HEK293 (cell line): Measurements from ENCODE around the gene CCER1.

Experiments used
- CTCF ChIA-PET: fragments of 350-600 bp; formaldehyde crosslinking; extraction: SDS; loops from one replicate; lab custom pipeline; 2021; ENCODE audit warnings: antibody characterized with exemption; lab: Yijun Ruan, JAX
- POLR2A ChIA-PET: fragments of 300-600 bp; formaldehyde crosslinking; extraction: SDS; loops from one replicate; lab custom pipeline; 2020; ENCODE audit warnings: antibody characterized with exemption, inconsistent platforms; lab: Yijun Ruan, JAX
- H3K27ac ChIP-seq: fragments of 200-500 bp; sonication (Bioruptor generic); 2 replicates; pipeline ENCODE4 v1.5.1; 2014; ENCODE audit warnings: low read depth, low read length, control low read depth, inconsistent platforms; ENCODE audit errors: extremely low read depth
- H3K36me3 ChIP-seq, 2 experiments: fragments of 200-500 bp in 1 of 2; sonication (Bioruptor generic) in 1 of 2; 1 replicate in 1 of 2; 2 replicates in 1 of 2; pipeline ENCODE4 v1.5.1; 2014 to 2017; ENCODE audit warnings: inconsistent platforms in 2 of 2, low read length in 2 of 2; ENCODE audit not compliant: control insufficient read depth in 2 of 2, insufficient read depth in 1 of 2
- H3K4me1 ChIP-seq: fragments of 200-500 bp; sonication (Bioruptor generic); 2 replicates; pipeline ENCODE4 v1.5.1; 2014; ENCODE audit warnings: mild to moderate bottlenecking, low read length, inconsistent platforms; ENCODE audit not compliant: control insufficient read depth, insufficient read depth
- H3K4me3 ChIP-seq: 2 replicates; pipeline ENCODE4 v1.5.1; 2011; ENCODE audit warnings: low read depth, mild to moderate bottlenecking, control low read depth, low read length, moderate library complexity
- H3K9me3 ChIP-seq: fragments of 200-500 bp; sonication (Bioruptor generic); 2 replicates; pipeline ENCODE4 v1.5.1; 2014; ENCODE audit warnings: low read depth, low read length, inconsistent platforms; ENCODE audit not compliant: control insufficient read depth, insufficient read depth
- FEZF1 ChIP-seq: fragments of 450-650 bp; formaldehyde crosslinking; IDR thresholded peaks from 2 replicates; pipeline ENCODE4 v1.5.1; 2016; ENCODE audit warnings: missing biosample characterization, missing genetic modification characterization
- MZF1 ChIP-seq: fragments of 450-650 bp; formaldehyde crosslinking; IDR thresholded peaks from 2 replicates; pipeline ENCODE4 v1.5.1; 2017; ENCODE audit warnings: missing biosample characterization, missing genetic modification characterization, borderline replicate concordance
- WT1 ChIP-seq: fragments of 450-650 bp; formaldehyde crosslinking; IDR thresholded peaks from 2 replicates; pipeline ENCODE4 v1.5.1; 2016; ENCODE audit warnings: missing biosample characterization, missing genetic modification characterization
- ZBTB17 ChIP-seq: fragments of 450-650 bp; formaldehyde crosslinking; IDR thresholded peaks from 2 replicates; pipeline ENCODE4 v1.5.1; 2016; ENCODE audit warnings: missing biosample characterization, missing genetic modification characterization
- ZBTB6 ChIP-seq: fragments of 450-650 bp; formaldehyde crosslinking; IDR thresholded peaks from 2 replicates; pipeline ENCODE4 v1.5.1; 2017; ENCODE audit warnings: missing biosample characterization, missing genetic modification characterization
- ZIC2 ChIP-seq: fragments of 450-650 bp; formaldehyde crosslinking; IDR thresholded peaks from 2 replicates; pipeline ENCODE4 v1.5.1; 2016; ENCODE audit warnings: missing biosample characterization, missing genetic modification characterization
- ZNF132 ChIP-seq: fragments of 450-650 bp; formaldehyde crosslinking; IDR thresholded peaks from 2 replicates; pipeline ENCODE4 v1.5.1; 2017; ENCODE audit warnings: missing biosample characterization, missing genetic modification characterization, borderline replicate concordance
- ZNF202 ChIP-seq: fragments of 450-650 bp; formaldehyde crosslinking; IDR thresholded peaks from 2 replicates; pipeline ENCODE4 v1.5.1; 2016; ENCODE audit warnings: missing biosample characterization, missing genetic modification characterization, borderline replicate concordance
- ZNF214 ChIP-seq: fragments of 450-650 bp; formaldehyde crosslinking; IDR thresholded peaks from 2 replicates; pipeline ENCODE4 v1.5.1; 2017; ENCODE audit warnings: missing biosample characterization, mild to moderate bottlenecking, missing genetic modification characterization, borderline replicate concordance
- ZNF248 ChIP-seq: fragments of 450-650 bp; formaldehyde crosslinking; IDR thresholded peaks from 2 replicates; pipeline ENCODE4 v1.5.1; 2017; ENCODE audit warnings: missing biosample characterization, missing genetic modification characterization
- ZNF610 ChIP-seq: fragments of 450-650 bp; formaldehyde crosslinking; IDR thresholded peaks from 2 replicates; pipeline ENCODE4 v1.5.1; 2016; ENCODE audit warnings: missing biosample characterization, missing genetic modification characterization, borderline replicate concordance
- ZNF626 ChIP-seq: fragments of 450-650 bp; sonication (Bioruptor Pico); formaldehyde crosslinking; IDR thresholded peaks from 2 replicates; pipeline ENCODE4 v1.5.1; 2018; ENCODE audit warnings: missing biosample characterization, missing genetic modification characterization, inconsistent platforms
- ZNF658 ChIP-seq: fragments of 450-650 bp; formaldehyde crosslinking; IDR thresholded peaks from 2 replicates; pipeline ENCODE4; 2016; ENCODE audit warnings: missing biosample characterization, missing genetic modification characterization
- ZNF670 ChIP-seq: fragments of 450-650 bp; formaldehyde crosslinking; IDR thresholded peaks from 2 replicates; pipeline ENCODE4 v1.5.1; 2016; ENCODE audit warnings: missing biosample characterization, missing genetic modification characterization, low read depth
- ZNF76 ChIP-seq: fragments of 450-650 bp; formaldehyde crosslinking; IDR thresholded peaks from 2 replicates; pipeline ENCODE4; 2016; ENCODE audit warnings: low read depth, missing biosample characterization, missing genetic modification characterization, borderline replicate concordance
- ZNF777 ChIP-seq: fragments of 450-650 bp; formaldehyde crosslinking; IDR thresholded peaks from 2 replicates; pipeline ENCODE4 v1.5.1; 2017; ENCODE audit warnings: missing biosample characterization, missing genetic modification characterization, borderline replicate concordance
- ZNF791 ChIP-seq: fragments of 450-650 bp; formaldehyde crosslinking; IDR thresholded peaks from 2 replicates; pipeline ENCODE4 v1.5.1; 2016; ENCODE audit warnings: missing biosample characterization, missing genetic modification characterization
- TF ChIP-seq, protein P1 (sequence below): fragments of 450-650 bp; formaldehyde crosslinking; IDR thresholded peaks from 2 replicates; pipeline ENCODE4 v1.5.1; 2016; ENCODE audit warnings: missing biosample characterization, missing genetic modification characterization

Gene CCER1

DNA sequence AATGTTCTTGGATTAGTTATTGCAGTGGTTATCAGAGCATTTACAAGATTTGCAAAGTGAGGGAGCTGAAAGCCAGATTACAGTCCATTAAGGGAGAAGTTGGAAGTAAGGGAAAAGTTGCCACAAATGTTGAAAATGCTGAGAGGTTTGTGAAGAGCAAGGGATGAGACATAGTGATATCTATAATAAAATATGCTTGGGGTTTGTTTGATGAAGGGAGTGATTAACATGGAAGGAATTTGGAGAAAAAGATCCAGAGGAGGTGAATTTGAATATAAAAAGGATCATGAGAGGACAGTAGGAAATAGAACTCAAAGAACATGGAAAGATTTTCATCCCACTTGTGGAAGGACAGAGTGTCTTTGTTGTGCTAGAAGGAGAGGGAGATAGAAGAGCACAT lies 19.3 kb upstream of the CCER1 start:
- Histone ChIP-seq H3K4me1 (no peaks in the 10 kb centered on the region), H3K4me3 (no peak overlapping the region), H3K9me3 (no peaks in the 10 kb centered on the region), H3K27ac (no peak overlapping the region), H3K36me3 (no peaks in the 10 kb centered on the region)
- TF ChIP-seq ZBTB6, result no peak
- TF ChIP-seq, protein P1, sequence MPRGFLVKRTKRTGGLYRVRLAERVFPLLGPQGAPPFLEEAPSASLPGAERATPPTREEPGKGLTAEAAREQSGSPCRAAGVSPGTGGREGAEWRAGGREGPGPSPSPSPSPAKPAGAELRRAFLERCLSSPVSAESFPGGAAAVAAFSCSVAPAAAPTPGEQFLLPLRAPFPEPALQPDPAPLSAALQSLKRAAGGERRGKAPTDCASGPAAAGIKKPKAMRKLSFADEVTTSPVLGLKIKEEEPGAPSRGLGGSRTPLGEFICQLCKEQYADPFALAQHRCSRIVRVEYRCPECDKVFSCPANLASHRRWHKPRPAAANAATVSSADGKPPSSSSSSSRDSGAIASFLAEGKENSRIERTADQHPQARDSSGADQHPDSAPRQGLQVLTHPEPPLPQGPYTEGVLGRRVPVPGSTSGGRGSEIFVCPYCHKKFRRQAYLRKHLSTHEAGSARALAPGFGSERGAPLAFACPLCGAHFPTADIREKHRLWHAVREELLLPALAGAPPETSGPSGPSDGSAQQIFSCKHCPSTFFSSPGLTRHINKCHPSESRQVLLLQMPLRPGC (tag by site-specific recombination), result no peak
- no peak for TF ChIP-seq ZNF132
- TF ChIP-seq ZNF658, result no peak
- TF ChIP-seq ZNF76 (tag by site-specific recombination), result no peak
- ChIA-PET POLR2A (no interaction called here), CTCF (interaction anchor here (0.8 to 2.3 kb wide), 2 partner anchors 28 to 33 kb away, joined by 3 to 9 read pairs; no protein-coding TSS in a partner anchor)

DNA sequence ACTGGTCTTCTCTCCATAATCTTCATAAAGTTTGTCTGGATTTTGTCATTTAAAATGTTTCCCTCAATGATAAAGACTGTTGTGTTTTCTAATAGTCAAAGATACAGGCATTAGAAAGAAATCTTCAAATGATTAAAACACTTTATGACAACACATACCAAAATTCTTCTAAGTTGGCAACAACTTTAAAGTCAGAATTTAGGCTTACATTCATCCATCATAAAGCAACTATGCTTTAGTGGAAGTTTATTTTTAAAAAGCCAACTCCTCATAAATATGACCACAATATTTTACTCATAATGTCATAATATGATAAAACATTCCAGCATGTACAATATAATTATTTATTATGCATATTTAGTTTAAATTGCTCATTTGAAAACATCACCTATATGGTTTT lies 17.2 kb upstream of the CCER1 start:
- H3K36me3 ChIP-seq, result no peaks in the 10 kb centered on the region
- TF ChIP-seq ZNF610, result no peak
- POLR2A ChIA-PET, result no interaction called here
- no peak overlapping the region for H3K27ac ChIP-seq
- CTCF ChIA-PET, result no interaction called here
- no peaks in the 10 kb centered on the region for H3K4me1 ChIP-seq
- no peaks in the 10 kb centered on the region for H3K9me3 ChIP-seq
- H3K4me3 ChIP-seq, result no peak overlapping the region

DNA sequence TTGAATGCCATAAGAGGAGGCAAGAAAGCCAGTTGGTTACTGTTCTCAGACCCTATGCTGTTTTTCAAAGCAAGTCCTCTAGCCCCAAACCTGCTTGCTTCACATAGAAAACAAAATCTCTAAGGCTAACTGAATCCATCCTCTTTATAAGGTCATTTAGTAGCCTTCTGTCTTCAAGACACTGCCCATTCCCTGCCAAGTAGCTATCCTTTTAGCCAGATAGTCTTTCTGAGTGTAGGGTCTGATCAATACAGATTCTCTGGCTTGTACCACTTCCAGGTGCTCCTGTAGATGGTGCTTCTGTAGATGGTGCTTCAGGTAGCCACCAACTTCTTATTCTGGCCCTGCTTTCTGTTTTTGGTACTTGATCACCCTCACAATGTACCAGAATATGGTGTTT lies 15.9 kb upstream of the CCER1 start:
- POLR2A ChIA-PET, result no interaction called here
- Histone ChIP-seq H3K4me1 (no peaks in the 10 kb centered on the region), H3K4me3 (no peak overlapping the region), H3K36me3 (no peaks in the 10 kb centered on the region), H3K27ac (no peak overlapping the region), H3K9me3 (no peaks in the 10 kb centered on the region)
- CTCF ChIA-PET, result interaction anchor here (1.2 kb wide), 1 partner anchor 26 kb away, joined by 3 read pairs; no protein-coding TSS in a partner anchor
- TF ChIP-seq ZIC2 (no peak), ZNF791 (no peak), WT1 (tag by site-specific recombination) (no peak)

- Histone ChIP-seq H3K4me1 (no peaks in the 10 kb centered on the region), H3K9me3 (no peaks in the 10 kb centered on the region)
- POLR2A ChIA-PET, result no interaction called here
- no peak for TF ChIP-seq ZBTB17
- no peak for TF ChIP-seq ZNF626 (tag by site-specific recombination)
- TF ChIP-seq ZNF248 (tag by site-specific recombination), result no peak
- TF ChIP-seq ZNF214 (tag by site-specific recombination), result no peak
- TF ChIP-seq FEZF1 (tag by site-specific recombination), result no peak
- TF ChIP-seq ZNF132, result no peak
- TF ChIP-seq ZNF670 (tag by site-specific recombination), result no peak
- TF ChIP-seq MZF1 (tag by site-specific recombination), result no peak
- TF ChIP-seq ZNF791, result no peak
- no peak for TF ChIP-seq ZNF202
- no peak for TF ChIP-seq ZNF777 (tag by site-specific recombination)
- TF ChIP-seq, all 188 proteins: peak for 0
- Histone ChIP-seq H3K36me3 (no peaks in the 10 kb centered on the region), H3K4me3 (no peak overlapping the region), H3K27ac (no peak overlapping the region)
- CTCF ChIA-PET, result interaction anchor here (1.2 to 1.4 kb wide), 2 partner anchors 26 to 385 kb away, joined by 3 to 5 read pairs; no protein-coding TSS in a partner anchor
Observed at GRCh38 chr12:90970471-90970870, 15.5 kb upstream of the CCER1 start.
